ENCODE data around the gene KRTAP13-2. TPM values are rescaled to one million over a fixed set of nuclear protein-coding genes. Genes with fewer than 3 reads are reported as not detected.

Gene KRTAP13-2
- total RNA-seq, 1 donor from 2014 or later, result not detected

DNA sequence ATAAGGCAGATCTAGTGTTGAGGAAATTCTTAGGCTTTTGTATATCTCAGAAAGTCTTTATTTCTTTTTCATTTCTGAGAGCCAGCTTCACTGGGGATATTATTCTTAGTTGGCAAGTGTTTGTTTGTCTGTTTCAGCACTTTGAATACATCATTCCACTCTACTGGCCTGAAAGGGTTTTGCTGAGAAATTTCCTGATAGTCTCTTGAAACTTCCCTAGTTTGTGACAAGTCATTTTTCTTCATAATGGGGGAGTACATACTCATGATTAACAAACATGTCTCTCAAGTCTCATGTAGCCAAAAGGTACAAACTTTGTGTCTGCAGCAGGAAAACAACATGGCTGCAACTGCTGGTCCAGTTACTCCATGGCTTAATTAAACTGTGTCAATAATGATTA lies 45.7 kb downstream of the KRTAP13-2 start:
- no peak for DNase-seq (ENCODE audit: low read depth)

Other genes with a start within 250 kb of the KRTAP13-2 start
- gene CLDN17, start 205.5 kb downstream of the KRTAP13-2 start, total RNA-seq, result not detected in 2 replicates
- 0.35 TPM in 1 of 2 replicates, not detected in the other for gene CLDN8, start 156.2 kb downstream of the KRTAP13-2 start, total RNA-seq
- gene KRTAP24-1, start 89.3 kb downstream of the KRTAP13-2 start, total RNA-seq, result not detected in 2 replicates
- not detected in 2 replicates for gene KRTAP25-1, start 82.8 kb downstream of the KRTAP13-2 start, total RNA-seq
- not detected in 2 replicates for gene KRTAP26-1, start 52.0 kb downstream of the KRTAP13-2 start, total RNA-seq
- not detected in 2 replicates for gene KRTAP27-1, start 34.6 kb downstream of the KRTAP13-2 start, total RNA-seq
- not detected in 2 replicates for gene KRTAP23-1, start 23.7 kb downstream of the KRTAP13-2 start, total RNA-seq
- gene KRTAP13-1, start 23.8 kb upstream of the KRTAP13-2 start, total RNA-seq, result not detected in 2 replicates
- gene KRTAP13-3, start 53.7 kb upstream of the KRTAP13-2 start, total RNA-seq, result not detected in 2 replicates
- gene KRTAP13-4, start 57.9 kb upstream of the KRTAP13-2 start, total RNA-seq, result not detected in 2 replicates
- not detected in 2 replicates for gene KRTAP15-1, start 68.0 kb upstream of the KRTAP13-2 start, total RNA-seq
- gene KRTAP19-1, start 108.1 kb upstream of the KRTAP13-2 start, total RNA-seq, result not detected in 2 replicates
- gene KRTAP19-2, start 115.2 kb upstream of the KRTAP13-2 start, total RNA-seq, result not detected in 2 replicates
- not detected in 2 replicates for gene KRTAP19-3, start 119.7 kb upstream of the KRTAP13-2 start, total RNA-seq
- not detected in 2 replicates for gene KRTAP19-4, start 124.9 kb upstream of the KRTAP13-2 start, total RNA-seq
- gene KRTAP19-5, start 129.9 kb upstream of the KRTAP13-2 start, total RNA-seq, result not detected in 2 replicates
- not detected in 2 replicates for gene KRTAP19-6, start 169.6 kb upstream of the KRTAP13-2 start, total RNA-seq
- not detected in 2 replicates for gene KRTAP19-7, start 189.0 kb upstream of the KRTAP13-2 start, total RNA-seq
- not detected in 2 replicates for gene KRTAP22-2, start 218.1 kb upstream of the KRTAP13-2 start, total RNA-seq
- not detected in 2 replicates for gene KRTAP6-3, start 220.2 kb upstream of the KRTAP13-2 start, total RNA-seq
- not detected in 2 replicates for gene KRTAP6-2, start 226.6 kb upstream of the KRTAP13-2 start, total RNA-seq
- not detected in 2 replicates for gene KRTAP22-1, start 228.8 kb upstream of the KRTAP13-2 start, total RNA-seq
- not detected in 2 replicates for gene KRTAP6-1, start 241.7 kb upstream of the KRTAP13-2 start, total RNA-seq
- not detected in 2 replicates for gene KRTAP20-1, start 244.2 kb upstream of the KRTAP13-2 start, total RNA-seq
- not detected in 2 replicates for gene KRTAP20-4, start 248.4 kb upstream of the KRTAP13-2 start, total RNA-seq

All from renal cortical epithelial cell (primary cell).